GM06990 (cell line): ENCODE measurements around the gene SAMMSON.

Experiments used
- DNase-seq: peaks from one replicate; pipeline ENCODE4 v3.0.0-alpha.2; 2011; ENCODE audit not compliant: insufficient read length; ENCODE audit errors: extremely low read depth
- H3K27me3 ChIP-seq: replicated peaks from 2 replicates; pipeline ENCODE4 v1.6.0; 2011; ENCODE audit warnings: low read length; ENCODE audit not compliant: control insufficient read depth, insufficient read depth
- H3K36me3 ChIP-seq: 2 replicates; pipeline ENCODE4 v1.5.1; 2011; ENCODE audit warnings: low read length; ENCODE audit not compliant: control insufficient read depth, insufficient read depth
- H3K4me3 ChIP-seq: replicated peaks from 2 replicates; pipeline ENCODE4 v1.5.1; 2011; ENCODE audit warnings: low read depth, mild to moderate bottlenecking, control low read depth, low read length
- CTCF ChIP-seq: IDR thresholded peaks from 2 replicates; pipeline ENCODE4 v1.5.1; 2011; ENCODE audit warnings: low read length, control low read depth, mild to moderate bottlenecking, inconsistent platforms; ENCODE audit not compliant: insufficient read depth, poor library complexity, severe bottlenecking

SAMMSON gene

GRCh38 chr3:70108072-70108471, 108.5 kb downstream of the SAMMSON start:
- peak; percentile 82 for TF ChIP-seq CTCF
- Histone ChIP-seq H3K27me3 (no peaks in the 10 kb centered on the region), H3K4me3 (no peak overlapping the region), H3K36me3 (no peaks in the 10 kb centered on the region)
- no peak for DNase-seq

GRCh38 chr3:70108546-70108945, 109.0 kb downstream of the SAMMSON start:
- Histone ChIP-seq H3K36me3 (no peaks in the 10 kb centered on the region), H3K4me3 (no peak overlapping the region), H3K27me3 (no peaks in the 10 kb centered on the region)
- TF ChIP-seq CTCF = no peak
- no peak for DNase-seq

- no peak for TF ChIP-seq CTCF
- no peak overlapping the region for H3K4me3 ChIP-seq
- H3K27me3 ChIP-seq = no peaks in the 10 kb centered on the region; the same call in 1 of the 2 replicates
- no peaks in the 10 kb centered on the region for H3K36me3 ChIP-seq
- no peak for DNase-seq
Measured at GRCh38 chr3:70110066-70110465, 110.5 kb downstream of the SAMMSON start.

GRCh38 chr3:70111411-70111810, 111.9 kb downstream of the SAMMSON start:
- TF ChIP-seq CTCF = no peak
- no peak for DNase-seq
- Histone ChIP-seq H3K36me3 (no peaks in the 10 kb centered on the region), H3K27me3 (no peaks in the 10 kb centered on the region; the same call in 1 of the 2 replicates), H3K4me3 (no peak overlapping the region)

- Histone ChIP-seq H3K27me3 (no peaks in the 10 kb centered on the region; the same call in 1 of the 2 replicates), H3K36me3 (no peaks in the 10 kb centered on the region), H3K4me3 (no peak overlapping the region)
- DNase-seq = no peak
- TF ChIP-seq CTCF = no peak
Measured at GRCh38 chr3:70112751-70113150, 113.2 kb downstream of the SAMMSON start.

GRCh38 chr3:70114431-70114830, 114.9 kb downstream of the SAMMSON start:
- no peak overlapping the region for H3K4me3 ChIP-seq
- no peaks in the 10 kb centered on the region for H3K36me3 ChIP-seq
- TF ChIP-seq CTCF = no peak
- DNase-seq = no peak
- H3K27me3 ChIP-seq = no peaks in the 10 kb centered on the region; the same call in 1 of the 2 replicates
